Nephron (organoid): ENCODE results near the gene KRTAP5-1.
A peak's percentile ranks its signal among the peaks of the same experiment; 100 is the strongest.

Source experiments
- H3K27ac Mint-ChIP-seq, 3 experiments: 2 replicates each; pipeline ENCODE4 v1.8.0; 2020; ENCODE audit warnings: mixed read lengths in 3 of 3, mild to moderate bottlenecking in 2 of 3, moderate library complexity in 1 of 3
- H3K27me3 Mint-ChIP-seq: 2 replicates; pipeline ENCODE4 v1.8.0; 2021; ENCODE audit warnings: low read depth, mild to moderate bottlenecking, moderate library complexity, mixed read lengths
- H3K36me3 Mint-ChIP-seq: 2 replicates; pipeline ENCODE4 v1.8.0; 2020; ENCODE audit warnings: low read depth, mixed read lengths
- H3K4me1 Mint-ChIP-seq: 2 replicates; pipeline ENCODE4 v1.8.0; 2020; ENCODE audit warnings: mixed read lengths
- H3K4me3 Mint-ChIP-seq, 3 experiments: 2 replicates each; pipeline ENCODE4 v1.8.0; 2020; ENCODE audit warnings: mild to moderate bottlenecking in 3 of 3, mixed read lengths in 3 of 3, moderate library complexity in 2 of 3
- H3K9me3 Mint-ChIP-seq: 2 replicates; pipeline ENCODE4 v1.8.0; 2020; ENCODE audit warnings: mixed read lengths
- TF ChIP-seq, protein P1 (sequence below), 3 experiments: fragments of 200-600 bp; sonication (generic); IDR thresholded peaks; one replicate each; pipeline ENCODE4 v1.5.0; 2021; ENCODE audit warnings: antibody characterized with exemption in 3 of 3; ENCODE audit not compliant: unreplicated experiment in 3 of 3

Gene KRTAP5-1

DNA sequence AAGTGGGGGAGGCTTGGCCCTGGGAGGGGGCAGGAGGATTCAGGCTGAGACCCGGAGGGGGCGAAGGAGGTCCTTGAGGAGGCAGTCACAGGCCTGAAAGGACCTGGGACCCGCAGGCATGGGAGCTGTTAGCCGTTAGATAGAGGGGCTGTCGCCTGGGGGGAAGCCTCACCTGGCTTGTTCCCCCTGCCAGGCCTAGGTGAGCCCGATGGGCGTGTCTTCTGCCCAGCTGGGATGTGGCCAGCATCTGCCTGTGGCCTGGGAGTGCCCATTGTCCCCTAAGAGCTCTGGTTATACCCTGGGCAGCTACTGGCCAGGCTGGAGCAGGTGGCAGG is 11.2 kb downstream of the KRTAP5-1 start:
- Mint-ChIP-seq H3K9me3 (peaks cover 7% of the 10 kb centered on the region), H3K36me3 (no peaks in the 10 kb centered on the region), H3K4me3 (peak overlapping the region; percentile 39 to 58 (median 56)), H3K4me1 (no peaks in the 10 kb centered on the region), H3K27ac (no peak overlapping the region), H3K27me3 (peaks cover 66% of the 10 kb centered on the region)
- TF ChIP-seq, protein P1, sequence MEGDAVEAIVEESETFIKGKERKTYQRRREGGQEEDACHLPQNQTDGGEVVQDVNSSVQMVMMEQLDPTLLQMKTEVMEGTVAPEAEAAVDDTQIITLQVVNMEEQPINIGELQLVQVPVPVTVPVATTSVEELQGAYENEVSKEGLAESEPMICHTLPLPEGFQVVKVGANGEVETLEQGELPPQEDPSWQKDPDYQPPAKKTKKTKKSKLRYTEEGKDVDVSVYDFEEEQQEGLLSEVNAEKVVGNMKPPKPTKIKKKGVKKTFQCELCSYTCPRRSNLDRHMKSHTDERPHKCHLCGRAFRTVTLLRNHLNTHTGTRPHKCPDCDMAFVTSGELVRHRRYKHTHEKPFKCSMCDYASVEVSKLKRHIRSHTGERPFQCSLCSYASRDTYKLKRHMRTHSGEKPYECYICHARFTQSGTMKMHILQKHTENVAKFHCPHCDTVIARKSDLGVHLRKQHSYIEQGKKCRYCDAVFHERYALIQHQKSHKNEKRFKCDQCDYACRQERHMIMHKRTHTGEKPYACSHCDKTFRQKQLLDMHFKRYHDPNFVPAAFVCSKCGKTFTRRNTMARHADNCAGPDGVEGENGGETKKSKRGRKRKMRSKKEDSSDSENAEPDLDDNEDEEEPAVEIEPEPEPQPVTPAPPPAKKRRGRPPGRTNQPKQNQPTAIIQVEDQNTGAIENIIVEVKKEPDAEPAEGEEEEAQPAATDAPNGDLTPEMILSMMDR (IDR thresholded peaks at IDR 0.05; ENCODE audit: unreplicated experiment in 3 of 3) = no peak

GRCh38 chr11:1573077-1573902 is 11.8 kb downstream of the KRTAP5-1 start:
- Mint-ChIP-seq H3K27me3 (peaks cover 66% of the 10 kb centered on the region), H3K9me3 (peaks cover 3% of the 10 kb centered on the region), H3K27ac (no peak overlapping the region), H3K36me3 (no peaks in the 10 kb centered on the region), H3K4me1 (no peaks in the 10 kb centered on the region), H3K4me3 (peak overlapping the region; percentile 39 to 58 (median 56))
- TF ChIP-seq, protein P1 (IDR thresholded peaks at IDR 0.05; ENCODE audit: unreplicated experiment in 3 of 3) = no peak

- H3K27me3 Mint-ChIP-seq = peaks cover 65% of the 10 kb centered on the region
- no peaks in the 10 kb centered on the region for H3K36me3 Mint-ChIP-seq
- H3K4me1 Mint-ChIP-seq = no peaks in the 10 kb centered on the region
- TF ChIP-seq, protein P1 (IDR thresholded peaks at IDR 0.05; ENCODE audit: unreplicated experiment in 3 of 3) = no peak
- peak within 1 kb of the TSS in 2 of 3 experiments; percentile 23 to 56 for H3K4me3 Mint-ChIP-seq
- no peak within 1 kb of the TSS for H3K27ac Mint-ChIP-seq
- no peaks in the 10 kb centered on the region for H3K9me3 Mint-ChIP-seq
These were observed 12.6 kb downstream of the KRTAP5-1 start, which contains the start of gene DUSP8 for GRCh38 chr11:1572197-1573076. TSS of gene DUSP8 (minus strand) at chr11:1572271. CDS start at chr11:1565826, 6,445 bp downstream.

DNA sequence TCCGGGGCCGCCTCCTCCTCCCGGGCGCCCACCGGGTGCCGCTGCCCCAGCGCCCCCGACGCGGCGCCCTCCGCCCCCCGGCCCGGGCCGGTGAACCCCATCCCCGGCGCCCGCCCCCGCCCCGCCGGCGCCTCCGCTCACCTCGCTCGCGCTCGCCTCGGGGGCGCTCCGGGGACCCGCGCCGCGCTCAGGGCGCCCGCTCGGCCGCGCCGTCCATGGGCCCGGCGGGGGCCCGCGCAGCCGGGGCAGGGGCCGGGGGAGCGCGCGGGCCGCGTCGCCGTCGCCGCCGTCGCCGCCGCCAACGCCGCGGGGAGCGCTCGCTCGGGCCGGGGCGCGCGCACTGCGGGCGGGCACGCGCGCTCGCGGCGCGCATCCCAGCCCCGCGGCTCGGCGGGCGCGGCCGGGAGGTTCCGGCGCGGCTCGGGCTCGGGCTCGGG is 13.3 kb downstream of the KRTAP5-1 start:
- TF ChIP-seq, protein P1 (IDR thresholded peaks at IDR 0.05; ENCODE audit: unreplicated experiment in 3 of 3) = no peak
- H3K36me3 Mint-ChIP-seq = no peaks in the 10 kb centered on the region
- H3K4me1 Mint-ChIP-seq = no peaks in the 10 kb centered on the region
- no peak overlapping the region for H3K27ac Mint-ChIP-seq
- H3K4me3 Mint-ChIP-seq = no peak overlapping the region
- peaks cover 66% of the 10 kb centered on the region for H3K27me3 Mint-ChIP-seq
- no peaks in the 10 kb centered on the region for H3K9me3 Mint-ChIP-seq

GRCh38 chr11:1570896-1571759 is 14.0 kb downstream of the KRTAP5-1 start:
- TF ChIP-seq, protein P1 (IDR thresholded peaks at IDR 0.05; ENCODE audit: unreplicated experiment in 3 of 3) = no peak
- H3K4me1 Mint-ChIP-seq = no peaks in the 10 kb centered on the region
- H3K36me3 Mint-ChIP-seq = no peaks in the 10 kb centered on the region
- H3K4me3 Mint-ChIP-seq = peak overlapping the region; percentile 47 to 70 (median 70)
- peaks cover 63% of the 10 kb centered on the region for H3K27me3 Mint-ChIP-seq
- no peaks in the 10 kb centered on the region for H3K9me3 Mint-ChIP-seq
- H3K27ac Mint-ChIP-seq = no peak overlapping the region
